Activated CD8-positive, alpha-beta memory T cell treated with anti-CD3 and anti-CD28 coated beads for 36 hours (primary cell): ENCODE results near the gene POC1A. TPM values are rescaled to one million over a fixed set of nuclear protein-coding genes. Genes with fewer than 3 reads are reported as not detected.

ENCODE experiments used
- CTCF ChIA-PET: fragments of 350-600 bp; sonication (Branson Sonifier 250); formaldehyde crosslinking; loops from one replicate; lab custom pipeline; 2021; ENCODE audit warnings: antibody characterized with exemption; lab: Charles Lee
- POLR2A ChIA-PET: fragments of 350-600 bp; sonication (Branson Sonifier 250); formaldehyde crosslinking; loops from one replicate; lab custom pipeline; 2021; ENCODE audit warnings: antibody characterized with exemption; lab: Charles Lee
- total RNA-seq, 2 experiments: library from RNA; stranded (reverse); gene quantifications; one replicate each; pipeline ENCODE4 v1.2.3, GENCODE V29; 2021

The POC1A gene
- total RNA-seq, 2 experiments from 2014 or later, result 24.5 to 27.4 TPM

DNA sequence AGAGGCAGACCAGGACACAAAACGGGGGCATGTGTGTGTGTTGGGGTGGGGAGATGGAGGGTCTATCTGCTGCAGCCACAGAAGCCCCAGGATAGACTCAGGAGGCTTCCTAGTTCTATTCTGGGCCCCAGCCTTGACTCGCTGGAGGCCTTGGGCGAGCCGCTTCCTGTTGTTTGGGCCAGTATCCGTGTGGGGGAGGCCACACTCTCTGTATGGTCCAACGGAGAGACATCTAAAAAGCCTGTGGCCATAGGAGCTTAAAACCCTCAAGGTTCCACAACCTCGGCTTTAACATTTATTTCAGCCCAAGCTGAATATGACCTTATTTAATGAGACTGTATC is 32.8 kb downstream of the POC1A start:
- CTCF ChIA-PET, result interaction anchor here (1.1 to 5.7 kb wide), 4 partner anchors 12 to 122 kb away, joined by 3 to 42 read pairs (median 7); no protein-coding TSS in a partner anchor
- POLR2A ChIA-PET, result no interaction called here

DNA sequence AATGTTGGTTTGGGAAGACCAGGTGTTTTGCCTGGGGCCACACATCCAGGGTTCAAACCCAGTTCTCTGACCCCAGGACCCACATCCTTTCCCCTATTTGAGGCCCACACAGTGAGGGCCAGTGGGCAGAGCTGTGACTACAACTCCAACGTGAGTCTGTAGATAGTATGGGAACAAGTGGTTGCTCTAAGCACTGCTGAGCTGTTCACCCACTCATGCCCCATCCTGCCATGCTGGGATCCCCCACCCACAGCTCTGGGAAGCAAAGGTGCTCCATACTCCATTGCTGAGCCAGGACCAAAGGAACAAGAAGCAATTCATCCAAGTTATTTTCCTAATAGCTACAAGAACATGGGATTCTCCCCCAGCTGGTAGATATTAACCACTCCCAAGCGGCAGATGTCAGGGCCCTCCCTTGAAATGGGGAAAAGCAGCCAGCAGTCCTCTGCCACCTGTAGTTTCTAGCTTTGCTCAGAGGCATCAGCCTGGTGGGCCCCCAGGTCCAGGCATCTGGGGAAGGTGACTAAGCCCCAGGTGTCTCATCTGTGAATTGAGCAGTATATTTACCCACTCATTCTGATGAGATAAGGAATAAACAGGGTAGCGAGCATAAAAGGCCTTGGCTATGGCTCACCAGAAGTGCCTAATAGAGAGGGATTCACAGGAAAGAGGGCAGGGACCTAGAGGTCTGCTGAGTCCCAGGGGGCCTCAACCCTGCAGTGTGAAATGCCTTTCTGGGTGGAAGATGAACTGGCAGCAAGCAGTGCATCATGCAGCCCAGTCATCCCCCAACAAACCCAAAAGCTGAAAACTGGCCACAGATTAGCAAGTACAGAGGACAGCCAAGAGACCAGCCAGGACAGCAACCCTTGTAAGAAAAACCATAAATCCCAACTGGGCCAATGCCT is 33.4 kb downstream of the POC1A start:
- ChIA-PET CTCF (interaction anchor here (1.2 to 5.7 kb wide), 4 partner anchors 12 to 179 kb away, joined by 5 to 42 read pairs (median 7); partner anchors contain the start of genes PARP3 and RRP9), POLR2A (no interaction called here)

DNA sequence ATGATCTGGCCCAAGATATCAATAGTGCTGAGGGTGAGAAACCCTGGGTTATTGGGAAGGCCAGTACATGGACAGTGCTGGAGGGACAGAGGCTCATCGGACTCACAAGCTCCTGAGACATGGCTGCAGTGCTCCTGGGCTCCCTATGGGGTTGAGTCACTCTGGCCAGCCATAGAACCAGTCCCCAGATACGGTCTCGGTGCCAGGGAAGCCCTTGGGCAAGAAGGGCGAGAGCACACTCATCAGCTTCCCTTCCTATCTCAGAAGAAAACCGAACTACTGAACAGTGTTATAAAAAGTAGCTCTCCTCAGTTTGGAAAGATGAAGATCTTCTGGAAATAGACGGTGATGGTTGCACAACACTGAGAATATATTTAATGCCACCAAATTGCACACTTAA is 34.4 kb downstream of the POC1A start:
- ChIA-PET CTCF (interaction anchor here (1.2 to 5.7 kb wide), 2 partner anchors 119 to 178 kb away, joined by 5 to 42 read pairs; partner anchors contain the start of genes PARP3 and RRP9), POLR2A (no interaction called here)

DNA sequence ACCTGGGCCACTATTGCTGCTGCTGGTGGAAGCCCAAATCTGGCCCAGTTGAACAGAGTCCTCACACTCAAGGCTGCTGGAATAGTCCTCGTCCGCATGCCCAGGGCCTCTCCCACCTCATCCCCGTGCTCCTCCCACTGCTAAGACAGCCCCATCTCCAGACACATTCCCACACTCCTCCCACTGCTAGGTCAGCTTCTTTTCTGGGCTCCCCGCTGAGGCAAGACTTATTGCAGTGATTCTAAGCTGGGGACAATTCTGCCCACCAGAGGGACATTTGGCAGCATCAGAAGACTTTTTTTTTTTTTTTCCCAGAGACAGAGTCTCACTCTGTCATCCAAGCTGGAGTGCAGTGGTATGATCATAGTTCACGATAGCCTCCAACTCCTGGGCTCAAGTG is 35.1 kb downstream of the POC1A start:
- CTCF ChIA-PET, result no interaction called here
- POLR2A ChIA-PET, result no interaction called here

DNA sequence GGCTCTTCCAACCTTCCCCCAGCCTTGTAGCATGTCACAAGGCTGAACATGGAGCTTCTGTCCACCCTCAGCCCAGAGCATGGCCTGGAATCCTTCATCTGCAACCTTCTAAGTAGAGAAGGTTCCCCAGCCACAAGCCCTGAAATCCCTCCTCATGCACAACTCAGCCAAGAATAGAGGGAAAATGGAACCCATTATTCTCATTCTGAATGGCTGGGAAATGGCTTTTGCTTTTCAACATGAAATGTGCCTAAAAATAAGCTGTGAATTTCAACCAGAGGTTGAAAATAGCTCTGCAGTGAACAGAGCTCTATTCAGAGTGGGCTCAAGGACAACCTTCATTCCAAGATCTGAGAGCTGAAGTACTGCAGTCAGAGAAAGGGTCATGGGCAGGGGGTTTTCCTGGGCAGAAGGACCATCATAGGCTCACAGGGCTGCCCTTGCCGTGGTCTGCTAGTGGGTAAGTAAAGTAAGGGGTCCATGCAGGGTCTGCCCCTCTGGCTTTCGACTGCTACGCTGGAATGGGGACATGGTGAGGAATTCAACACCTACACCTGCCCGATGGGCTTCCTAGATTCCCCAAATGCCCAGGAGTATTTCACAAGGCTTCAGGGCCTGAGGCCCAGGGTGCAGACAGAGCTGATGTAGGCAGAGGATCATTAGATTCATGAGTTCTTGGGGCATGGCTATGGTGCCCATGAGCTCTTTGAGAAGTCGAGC is 35.9 kb downstream of the POC1A start:
- POLR2A ChIA-PET, result no interaction called here
- CTCF ChIA-PET, result no interaction called here

DNA sequence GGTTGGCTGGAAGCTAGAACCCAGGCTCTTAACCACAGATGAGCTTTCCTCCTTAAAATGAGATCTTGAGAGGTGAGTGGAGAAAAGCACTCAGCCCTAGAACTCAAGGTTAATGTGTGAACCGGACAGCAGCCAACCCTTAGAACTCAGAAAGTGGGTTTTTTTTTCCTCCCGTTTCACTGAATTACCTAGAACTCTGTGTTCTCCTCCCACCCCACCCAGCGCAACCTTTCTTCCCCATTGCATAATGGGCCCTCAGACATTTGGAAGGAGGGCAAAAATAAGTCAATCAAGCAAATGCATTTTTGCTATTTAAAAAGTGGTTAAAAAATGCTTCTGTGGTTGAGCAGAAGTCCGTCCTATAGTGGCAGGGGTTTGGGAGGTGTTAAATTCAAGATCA is 36.7 kb downstream of the POC1A start:
- CTCF ChIA-PET, result no interaction called here
- POLR2A ChIA-PET, result no interaction called here

DNA sequence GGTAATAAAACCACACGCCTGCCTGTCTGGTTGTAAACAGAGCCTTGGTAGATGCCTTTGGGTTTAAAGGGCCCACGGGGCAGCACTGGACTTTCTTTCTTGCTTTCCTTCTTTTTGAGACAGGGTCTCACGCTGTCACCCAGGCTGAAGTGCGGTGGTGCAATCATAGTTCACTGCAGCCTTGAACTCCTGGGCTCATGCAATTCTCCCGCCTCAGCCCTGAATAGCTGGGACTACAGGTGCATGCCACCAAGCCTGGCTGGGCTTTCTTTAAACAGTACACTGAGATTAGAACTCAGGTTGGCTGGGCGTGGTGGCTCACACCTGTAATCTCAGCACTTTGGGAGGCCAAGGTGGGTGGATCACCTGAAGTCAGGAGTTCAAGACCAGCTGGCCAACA is 42.2 kb downstream of the POC1A start:
- ChIA-PET CTCF (interaction anchor here (1.5 kb wide), 1 partner anchor 10 kb away, joined by 3 read pairs; no protein-coding TSS in a partner anchor), POLR2A (no interaction called here)

DNA sequence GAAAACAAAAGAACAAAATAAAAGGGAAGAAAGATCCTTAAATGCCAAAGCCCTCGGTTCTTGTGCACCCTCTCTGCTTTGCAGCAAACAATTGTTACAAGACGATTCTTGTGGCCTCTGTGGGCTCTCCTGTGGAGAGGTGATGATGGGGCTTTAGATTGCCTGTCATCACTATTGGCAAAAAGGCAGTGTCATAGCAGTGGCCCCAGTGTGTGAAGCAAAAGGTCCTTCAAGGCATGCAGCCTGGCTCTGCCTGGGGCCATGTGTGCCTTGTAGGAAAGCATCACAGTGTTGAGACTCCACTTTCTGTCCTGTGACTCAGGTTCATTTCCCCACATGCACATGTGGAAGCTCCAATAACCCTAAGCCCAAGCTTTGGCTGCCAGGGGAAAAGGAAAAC is 43.7 kb downstream of the POC1A start:
- CTCF ChIA-PET, result no interaction called here
- POLR2A ChIA-PET, result no interaction called here

DNA sequence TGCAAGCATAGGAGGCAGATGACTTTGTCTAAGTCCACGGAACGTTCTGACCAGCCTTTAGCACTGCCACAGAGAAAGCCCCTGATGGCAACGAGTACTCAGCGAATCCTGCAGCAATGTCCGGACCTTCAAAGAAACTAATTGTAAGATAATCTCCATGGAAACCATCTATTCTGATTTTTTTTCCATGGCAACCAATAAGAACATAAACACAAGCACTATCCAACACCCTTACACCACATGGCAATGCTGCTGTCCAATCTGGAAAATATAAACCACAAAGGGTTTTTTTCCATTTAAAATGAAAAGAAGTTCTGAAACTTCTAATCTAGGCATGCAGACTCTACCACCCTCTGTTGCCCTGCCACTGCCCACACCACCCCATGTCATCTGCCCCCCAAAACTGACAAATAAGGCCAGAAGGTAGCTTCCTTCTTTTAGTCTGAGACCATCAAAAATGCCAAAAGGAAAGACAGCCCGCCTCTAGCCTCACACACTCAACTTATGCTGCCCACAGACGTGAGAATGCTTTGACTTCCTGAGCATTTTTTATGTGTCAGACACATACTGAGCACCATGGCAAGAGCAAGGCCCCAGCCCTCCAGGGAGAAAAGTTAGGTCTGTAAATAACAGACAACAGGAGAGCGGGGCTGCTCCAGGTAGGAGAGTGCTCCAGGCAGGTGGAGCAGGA is 44.5 kb downstream of the POC1A start:
- ChIA-PET CTCF (interaction anchor here (1.5 kb wide), 1 partner anchor 11 kb away, joined by 5 read pairs; no protein-coding TSS in a partner anchor), POLR2A (no interaction called here)

DNA sequence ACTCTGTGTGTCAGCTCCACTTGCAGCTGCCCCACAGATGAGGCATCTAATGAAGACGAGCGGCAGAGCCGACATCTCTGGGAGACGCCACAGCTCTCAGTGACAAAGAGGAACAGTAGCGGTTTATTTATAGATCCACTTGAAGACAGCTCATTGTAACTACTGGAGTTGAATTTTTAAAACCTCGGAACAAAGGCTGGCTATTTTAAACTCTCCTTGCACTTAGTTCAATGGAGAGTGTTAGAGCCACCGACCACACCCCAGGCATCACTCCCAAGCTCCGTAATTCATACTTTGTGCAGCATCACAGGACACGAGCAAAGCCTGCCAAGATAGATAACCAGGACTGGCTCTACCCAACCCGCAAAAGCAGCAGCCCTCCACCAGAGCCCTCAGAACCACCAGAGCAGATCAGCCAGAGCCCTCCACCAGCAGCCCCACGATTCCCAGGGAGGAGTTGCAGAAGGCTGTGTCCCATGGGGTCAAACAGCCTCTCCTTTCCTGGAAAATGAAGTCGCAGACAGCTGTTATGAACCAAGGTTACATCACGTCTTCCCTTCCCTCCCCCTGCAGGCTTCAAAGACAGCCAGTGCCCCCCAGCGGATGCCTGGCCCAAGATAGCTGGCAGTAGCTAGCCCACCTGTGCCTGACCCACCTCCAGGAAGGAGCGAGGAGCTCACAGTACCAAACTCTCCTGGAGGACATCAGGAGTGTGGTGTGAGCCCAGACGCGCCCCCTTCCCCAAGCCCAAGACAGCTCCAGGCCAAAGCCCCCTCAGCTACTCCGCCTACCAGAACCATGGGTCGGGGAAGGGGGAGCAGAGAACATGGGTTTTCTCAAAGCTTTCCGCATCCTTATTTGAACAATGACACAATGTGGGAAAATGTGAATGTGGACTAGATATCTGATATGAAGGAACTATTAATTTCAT is 45.7 kb downstream of the POC1A start:
- CTCF ChIA-PET, result interaction anchor here (1.5 kb wide), 1 partner anchor 12 kb away, joined by 5 read pairs; no protein-coding TSS in a partner anchor
- POLR2A ChIA-PET, result no interaction called here

DNA sequence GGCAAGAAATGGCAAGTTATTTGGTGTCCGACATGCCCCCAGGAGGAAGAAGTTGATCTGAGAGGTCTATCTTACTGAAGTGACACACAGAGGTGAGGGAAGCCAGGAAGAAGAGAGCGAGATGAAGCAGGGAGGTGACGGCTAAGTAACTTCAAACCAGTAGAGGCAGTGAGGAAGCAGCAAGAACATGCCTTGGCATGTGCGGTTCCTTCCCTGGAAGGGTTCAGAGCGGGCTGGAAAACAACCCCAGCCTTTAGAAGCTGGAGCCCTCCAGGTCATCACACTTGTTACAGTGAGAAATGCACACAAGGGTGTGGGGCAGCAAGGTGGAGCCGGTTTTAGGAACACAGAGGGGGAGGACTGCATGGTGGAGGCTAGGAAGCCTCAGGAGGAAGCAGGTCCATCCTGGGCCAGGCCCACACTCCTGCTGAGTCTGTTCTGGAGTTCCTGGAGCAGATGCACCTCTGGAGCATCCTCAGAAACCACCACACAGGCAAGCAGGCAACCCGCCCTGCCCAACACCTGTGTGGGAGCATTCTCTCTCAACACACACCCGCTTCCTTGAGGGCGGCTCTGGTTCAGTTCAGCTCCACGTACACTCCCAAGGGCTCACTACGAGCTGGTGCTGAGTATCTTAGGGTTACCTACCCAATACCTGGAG is 47.1 kb downstream of the POC1A start:
- ChIA-PET CTCF (no interaction called here), POLR2A (no interaction called here)

DNA sequence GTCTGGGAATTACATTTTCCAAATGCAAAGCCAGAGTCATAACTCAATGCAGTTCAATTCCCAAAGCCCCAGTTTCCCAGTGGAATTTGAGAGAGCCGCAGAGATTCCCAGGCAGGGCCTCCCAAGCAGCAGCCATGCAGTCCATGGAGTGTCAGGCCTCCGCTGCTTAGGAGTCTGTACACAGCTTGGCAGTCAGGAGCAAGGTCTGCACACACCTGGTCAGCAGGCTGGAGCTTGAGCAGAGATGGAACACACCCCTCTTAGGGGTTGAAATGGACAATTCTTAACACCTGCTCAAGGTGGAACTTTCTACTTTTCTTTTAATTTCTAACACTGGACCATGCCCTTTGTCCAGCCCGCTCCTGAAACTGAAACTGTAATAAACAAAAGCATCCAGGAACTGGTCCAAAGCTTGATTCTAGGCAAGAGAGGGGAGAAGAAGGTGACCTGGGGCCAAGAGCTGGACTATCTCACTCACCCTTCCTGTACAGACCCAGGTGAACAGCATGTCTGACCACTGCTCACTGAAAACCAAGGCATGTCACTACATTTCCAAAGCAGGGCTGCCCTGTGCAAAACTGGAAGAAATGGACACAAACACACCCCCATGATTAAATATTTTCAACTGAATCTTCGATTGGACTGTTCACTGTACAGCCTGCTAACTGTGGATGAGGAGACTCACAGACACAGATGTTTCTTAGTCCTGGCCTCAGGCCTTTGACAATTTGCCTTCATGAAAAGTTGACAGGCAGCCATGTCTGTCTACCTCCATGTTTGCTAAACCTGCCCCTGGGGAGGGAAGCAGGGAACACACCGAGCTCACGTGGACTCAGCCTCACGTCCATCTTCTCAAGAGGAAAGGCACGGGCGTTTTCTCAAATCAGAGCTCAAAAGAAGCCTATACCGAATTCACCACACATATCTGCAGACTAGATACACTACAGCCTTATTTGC is 49.3 kb downstream of the POC1A start:
- ChIA-PET CTCF (interaction anchor here (1.2 kb wide), 1 partner anchor 12 kb away, joined by 3 read pairs; no protein-coding TSS in a partner anchor), POLR2A (interaction anchor here (0.7 kb wide), 1 partner anchor 183 kb away, joined by 11 read pairs; the partner anchor contains the start of gene GLYCTK)

DNA sequence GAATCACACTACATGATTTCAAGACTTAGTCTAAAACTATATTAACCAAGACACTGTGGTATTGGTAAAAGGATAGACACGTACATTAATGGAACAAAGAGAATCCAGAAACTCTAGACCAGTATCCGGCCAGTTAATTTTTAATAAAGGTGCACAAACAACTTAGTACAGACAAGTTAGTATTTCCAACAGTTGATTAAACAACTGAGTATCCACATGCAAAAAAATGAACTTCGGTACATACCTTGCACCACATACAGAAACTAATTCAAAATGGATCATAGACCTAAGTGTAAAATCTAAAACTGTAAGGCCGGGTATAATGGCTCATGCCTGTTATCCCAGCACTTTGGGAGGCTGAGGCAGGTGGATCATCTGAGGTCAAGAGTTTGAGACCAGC is 51.3 kb downstream of the POC1A start:
- CTCF ChIA-PET, result no interaction called here
- POLR2A ChIA-PET, result no interaction called here

DNA sequence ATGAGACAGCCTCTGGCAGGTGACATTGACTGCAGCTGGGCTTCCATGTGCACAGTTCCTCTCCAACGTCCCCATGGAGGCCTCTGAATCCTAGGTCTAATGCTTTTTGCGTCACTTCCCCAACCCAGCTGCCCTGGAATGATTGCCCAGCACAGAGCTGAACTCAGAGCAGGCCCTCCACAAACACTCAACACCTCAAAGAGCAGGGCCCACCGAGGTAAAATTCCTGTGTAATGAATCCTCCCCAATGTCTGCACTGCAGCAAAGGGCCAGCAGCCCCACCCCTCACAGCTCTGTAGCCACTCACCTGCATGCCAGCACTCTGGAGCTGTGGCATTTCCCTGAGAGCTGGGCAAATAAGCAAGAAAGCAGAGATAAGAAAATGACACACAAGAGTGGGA is 55.2 kb downstream of the POC1A start:
- POLR2A ChIA-PET, result no interaction called here
- CTCF ChIA-PET, result no interaction called here

DNA sequence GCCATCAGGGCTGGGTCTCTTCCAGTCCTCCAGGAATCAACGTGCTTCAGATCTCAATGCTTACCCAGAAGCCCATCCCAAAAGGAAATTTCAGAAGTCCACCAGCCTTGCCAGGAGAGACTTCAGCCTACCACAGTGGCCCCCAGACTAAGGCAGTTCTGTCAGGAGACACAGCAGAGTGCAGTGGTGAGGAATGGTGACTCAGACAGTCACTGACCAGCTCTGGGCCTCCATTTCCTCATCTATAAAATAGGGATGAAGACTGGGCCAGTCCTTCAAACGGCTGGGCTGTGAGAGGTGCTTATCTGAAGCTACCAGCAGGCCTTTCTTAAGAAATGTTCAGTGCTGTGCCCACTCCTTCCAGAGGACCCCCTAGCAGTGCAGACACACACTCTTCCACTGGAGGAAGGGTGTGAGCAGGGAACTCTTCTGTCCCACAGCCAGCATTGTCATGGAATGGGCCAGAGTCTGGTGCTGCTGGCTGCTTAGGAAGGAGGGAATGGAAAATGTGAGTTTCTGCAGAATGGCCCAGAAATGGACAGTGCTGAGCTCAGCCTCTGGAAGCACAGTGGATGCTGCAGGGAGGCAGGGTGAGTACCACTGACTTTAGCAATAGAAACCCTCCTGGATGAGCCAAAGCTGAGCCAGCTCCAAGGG is 56.2 kb downstream of the POC1A start:
- CTCF ChIA-PET, result no interaction called here
- POLR2A ChIA-PET, result no interaction called here

DNA sequence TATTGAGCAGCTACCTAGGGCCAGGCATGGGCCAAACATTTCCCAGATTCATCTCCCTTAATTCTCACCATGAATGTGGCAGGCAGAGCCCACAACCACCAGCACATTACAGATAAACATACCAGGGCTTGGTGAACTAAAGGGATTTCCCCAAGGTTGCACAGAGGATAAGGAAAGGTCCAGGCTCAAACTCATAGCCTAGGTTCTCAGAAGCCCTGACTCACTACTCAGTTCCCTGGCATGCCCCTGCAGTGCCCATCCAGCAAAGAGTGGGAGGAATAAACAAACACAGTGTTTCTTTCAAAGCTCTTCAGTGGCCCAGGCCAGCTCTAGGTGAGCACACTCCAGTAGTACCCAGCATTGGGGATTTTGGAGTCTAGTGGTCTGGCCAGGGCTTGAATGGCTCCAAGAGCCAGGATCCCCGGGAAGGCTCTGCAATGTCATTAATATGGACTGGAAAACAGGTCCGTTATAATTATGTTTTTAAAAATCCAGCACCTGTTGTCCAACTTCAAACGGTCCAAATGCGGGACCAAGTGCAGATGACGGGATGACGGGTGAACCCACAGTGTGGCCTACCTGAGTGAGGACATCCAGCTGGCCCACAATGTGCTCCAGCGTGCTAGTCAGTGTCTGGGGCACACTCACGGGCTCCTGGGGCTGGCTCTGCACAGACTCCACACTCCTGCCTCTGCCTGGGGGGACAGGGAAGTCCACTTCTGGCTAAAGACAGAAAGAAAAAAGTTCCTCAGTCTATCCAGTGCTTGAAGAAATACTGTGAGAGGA is 58.0 kb downstream of the POC1A start:
- ChIA-PET CTCF (no interaction called here), POLR2A (no interaction called here)
